HepG2 (cell line): ENCODE data around the gene TARDBP. TPM values are rescaled to one million over a fixed set of nuclear protein-coding genes. Genes with fewer than 3 reads are reported as not detected.

Source experiments
- BHLHE40 ChIP-seq: IDR thresholded peaks from 2 replicates; pipeline ENCODE4 v1.6.1; 2011; ENCODE audit warnings: low read length, improper control_type of control experiment
- CREB1 ChIP-seq, 2 experiments: fragments of 450-650 bp in 1 of 2; IDR thresholded peaks; 2 replicates each; pipeline ENCODE4 v1.6.1; 2016 to 2017; ENCODE audit warnings: control low read depth in 1 of 2, mild to moderate bottlenecking in 1 of 2, missing compliant biosample characterization in 1 of 2, missing genetic modification characterization in 1 of 2
- ELF3 ChIP-seq: IDR thresholded peaks from 2 replicates; pipeline ENCODE4 v1.6.1; 2016; ENCODE audit warnings: missing genetic modification reagents, missing compliant biosample characterization
- FOXO4 ChIP-seq: sonication (generic); formaldehyde crosslinking; conservative IDR thresholded peaks from 2 replicates; pipeline ENCODE4 v1.8.1; 2023; ENCODE audit warnings: missing genetic modification reagents
- RNF2 ChIP-seq: fragments of 450-650 bp; conservative IDR thresholded peaks from 2 replicates; pipeline ENCODE4 v1.6.1; 2016; ENCODE audit warnings: low read depth
- SAP130 ChIP-seq: IDR thresholded peaks from 2 replicates; pipeline ENCODE4 v1.6.1; 2016; ENCODE audit warnings: low read depth
- USF2 ChIP-seq, 2 experiments: sonication (generic) in 1 of 2; formaldehyde crosslinking in 1 of 2; IDR thresholded peaks; 2 replicates each; pipeline versions ENCODE4 v1.5.1 to v1.6.1; 2011 to 2020; ENCODE audit warnings: borderline replicate concordance in 1 of 2, low read depth in 1 of 2, low read length in 1 of 2, mild to moderate bottlenecking in 1 of 2, missing genetic modification reagents in 1 of 2, moderate library complexity in 1 of 2
- ZFX ChIP-seq: sonication (generic); formaldehyde crosslinking; IDR thresholded peaks from 2 replicates; pipeline ENCODE4 v1.4.0; 2020; ENCODE audit warnings: mild to moderate bottlenecking, low read depth, missing genetic modification reagents, moderate library complexity
- ZNF556 ChIP-seq: sonication (generic); formaldehyde crosslinking; IDR thresholded peaks from 2 replicates; pipeline ENCODE4 v1.4.0; 2020; ENCODE audit warnings: mild to moderate bottlenecking, missing genetic modification reagents, borderline replicate concordance
- polyA plus RNA-seq, 8 experiments: library from polyadenylated mRNA; depleted of rRNA in 3 of 8; stranded (reverse) in 7 of 8; unstranded in 1 of 8; fragments of >200 nt; fragmentation: Illumina TruSeq in 4 of 8; extraction: Trizol in 4 of 8; gene quantifications; 2 replicates each; pipeline versions ENCODE4 v1.2.1 to v1.2.3, GENCODE V29; 2011 to 2016; ENCODE audit warnings: low read depth in 4 of 8, missing spikeins in 1 of 8, mixed read lengths in 1 of 8; ENCODE audit not compliant: insufficient read depth in 1 of 8
- total RNA-seq, 5 experiments: library from RNA; depleted of rRNA; stranded (reverse); fragments of >200 nt; fragmentation: Illumina TruSeq; extraction: Trizol; gene quantifications; 2 replicates each; pipeline ENCODE4 v1.2.3, GENCODE V29; 2016; ENCODE audit warnings: low read depth in 1 of 5
- TF ChIP-seq, protein P1 (sequence below): IDR thresholded peaks from 2 replicates; pipeline ENCODE4 v1.6.1; 2016
- TF ChIP-seq, protein P2 (sequence below): sonication (generic); formaldehyde crosslinking; IDR thresholded peaks from 2 replicates; pipeline ENCODE4 v1.5.1; 2020; ENCODE audit warnings: mild to moderate bottlenecking, missing genetic modification reagents, borderline replicate concordance
- TF ChIP-seq, protein P3 (sequence below): sonication (generic); formaldehyde crosslinking; IDR thresholded peaks from 2 replicates; pipeline ENCODE4 v1.4.0; 2020; ENCODE audit warnings: mild to moderate bottlenecking, missing genetic modification reagents
- TF ChIP-seq, protein P4 (sequence below): sonication (generic); formaldehyde crosslinking; IDR thresholded peaks from 2 replicates; pipeline ENCODE4 v1.5.1; 2020; ENCODE audit warnings: mild to moderate bottlenecking, missing genetic modification reagents, moderate library complexity

The TARDBP gene
- total and polyA plus RNA-seq, 2 of the 13 experiments (the other 11 are each of a cell fraction or from before 2014, with no cell fraction given): 62.4 to 93.0 TPM

- TF ChIP-seq, protein P1, sequence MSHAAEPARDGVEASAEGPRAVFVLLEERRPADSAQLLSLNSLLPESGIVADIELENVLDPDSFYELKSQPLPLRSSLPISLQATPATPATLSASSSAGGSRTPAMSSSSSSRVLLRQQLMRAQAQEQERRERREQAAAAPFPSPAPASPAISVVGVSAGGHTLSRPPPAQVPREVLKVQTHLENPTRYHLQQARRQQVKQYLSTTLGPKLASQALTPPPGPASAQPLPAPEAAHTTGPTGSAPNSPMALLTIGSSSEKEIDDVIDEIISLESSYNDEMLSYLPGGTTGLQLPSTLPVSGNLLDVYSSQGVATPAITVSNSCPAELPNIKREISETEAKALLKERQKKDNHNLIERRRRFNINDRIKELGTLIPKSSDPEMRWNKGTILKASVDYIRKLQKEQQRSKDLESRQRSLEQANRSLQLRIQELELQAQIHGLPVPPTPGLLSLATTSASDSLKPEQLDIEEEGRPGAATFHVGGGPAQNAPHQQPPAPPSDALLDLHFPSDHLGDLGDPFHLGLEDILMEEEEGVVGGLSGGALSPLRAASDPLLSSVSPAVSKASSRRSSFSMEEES (CRISPR knock-in tag): 0 out of 2 replicates have a peak, but pooled peaks have one; percentile 21
- TF ChIP-seq, protein P2, sequence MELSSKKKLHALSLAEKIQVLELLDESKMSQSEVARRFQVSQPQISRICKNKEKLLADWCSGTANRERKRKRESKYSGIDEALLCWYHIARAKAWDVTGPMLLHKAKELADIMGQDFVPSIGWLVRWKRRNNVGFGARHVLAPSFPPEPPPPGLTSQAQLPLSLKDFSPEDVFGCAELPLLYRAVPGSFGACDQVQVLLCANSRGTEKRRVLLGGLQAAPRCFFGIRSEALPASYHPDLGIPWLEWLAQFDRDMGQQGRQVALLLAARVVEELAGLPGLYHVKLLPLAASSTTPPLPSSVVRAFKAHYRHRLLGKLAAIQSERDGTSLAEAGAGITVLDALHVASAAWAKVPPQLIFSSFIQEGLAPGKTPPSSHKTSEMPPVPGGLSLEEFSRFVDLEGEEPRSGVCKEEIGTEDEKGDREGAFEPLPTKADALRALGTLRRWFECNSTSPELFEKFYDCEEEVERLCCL: no peak
- TF ChIP-seq ELF3 (CRISPR knock-in tag): peak; percentile 55
- peak; percentile 39; the same call in 1 of the 2 replicates for TF ChIP-seq USF2 (IDR thresholded peaks at IDR 0.05; ENCODE audit: low read depth, low read length)
- TF ChIP-seq USF2 (CRISPR knock-in tag; IDR thresholded peaks at IDR 0.05; ENCODE audit: borderline replicate concordance): no peak; the same call in 1 of the 2 replicates
- TF ChIP-seq, protein P3, sequence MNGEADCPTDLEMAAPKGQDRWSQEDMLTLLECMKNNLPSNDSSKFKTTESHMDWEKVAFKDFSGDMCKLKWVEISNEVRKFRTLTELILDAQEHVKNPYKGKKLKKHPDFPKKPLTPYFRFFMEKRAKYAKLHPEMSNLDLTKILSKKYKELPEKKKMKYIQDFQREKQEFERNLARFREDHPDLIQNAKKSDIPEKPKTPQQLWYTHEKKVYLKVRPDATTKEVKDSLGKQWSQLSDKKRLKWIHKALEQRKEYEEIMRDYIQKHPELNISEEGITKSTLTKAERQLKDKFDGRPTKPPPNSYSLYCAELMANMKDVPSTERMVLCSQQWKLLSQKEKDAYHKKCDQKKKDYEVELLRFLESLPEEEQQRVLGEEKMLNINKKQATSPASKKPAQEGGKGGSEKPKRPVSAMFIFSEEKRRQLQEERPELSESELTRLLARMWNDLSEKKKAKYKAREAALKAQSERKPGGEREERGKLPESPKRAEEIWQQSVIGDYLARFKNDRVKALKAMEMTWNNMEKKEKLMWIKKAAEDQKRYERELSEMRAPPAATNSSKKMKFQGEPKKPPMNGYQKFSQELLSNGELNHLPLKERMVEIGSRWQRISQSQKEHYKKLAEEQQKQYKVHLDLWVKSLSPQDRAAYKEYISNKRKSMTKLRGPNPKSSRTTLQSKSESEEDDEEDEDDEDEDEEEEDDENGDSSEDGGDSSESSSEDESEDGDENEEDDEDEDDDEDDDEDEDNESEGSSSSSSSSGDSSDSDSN: peak; percentile 38; the same call in 1 of the 2 replicates
- peak; percentile 52 for TF ChIP-seq CREB1 (IDR thresholded peaks at IDR 0.05)
- TF ChIP-seq CREB1 (CRISPR knock-in tag; IDR thresholded peaks at IDR 0.05): no peak
- peak; percentile 87 for TF ChIP-seq BHLHE40
- TF ChIP-seq FOXO4 (CRISPR knock-in tag): 0 out of 2 replicates have a peak, but pooled peaks have one; percentile 64
- peak; percentile 49 for TF ChIP-seq SAP130 (CRISPR knock-in tag)
- no peak for TF ChIP-seq ZNF556 (CRISPR knock-in tag)
- peak; percentile 51; the same call in 1 of the 2 replicates for TF ChIP-seq ZFX (CRISPR knock-in tag)
- TF ChIP-seq, protein P4, sequence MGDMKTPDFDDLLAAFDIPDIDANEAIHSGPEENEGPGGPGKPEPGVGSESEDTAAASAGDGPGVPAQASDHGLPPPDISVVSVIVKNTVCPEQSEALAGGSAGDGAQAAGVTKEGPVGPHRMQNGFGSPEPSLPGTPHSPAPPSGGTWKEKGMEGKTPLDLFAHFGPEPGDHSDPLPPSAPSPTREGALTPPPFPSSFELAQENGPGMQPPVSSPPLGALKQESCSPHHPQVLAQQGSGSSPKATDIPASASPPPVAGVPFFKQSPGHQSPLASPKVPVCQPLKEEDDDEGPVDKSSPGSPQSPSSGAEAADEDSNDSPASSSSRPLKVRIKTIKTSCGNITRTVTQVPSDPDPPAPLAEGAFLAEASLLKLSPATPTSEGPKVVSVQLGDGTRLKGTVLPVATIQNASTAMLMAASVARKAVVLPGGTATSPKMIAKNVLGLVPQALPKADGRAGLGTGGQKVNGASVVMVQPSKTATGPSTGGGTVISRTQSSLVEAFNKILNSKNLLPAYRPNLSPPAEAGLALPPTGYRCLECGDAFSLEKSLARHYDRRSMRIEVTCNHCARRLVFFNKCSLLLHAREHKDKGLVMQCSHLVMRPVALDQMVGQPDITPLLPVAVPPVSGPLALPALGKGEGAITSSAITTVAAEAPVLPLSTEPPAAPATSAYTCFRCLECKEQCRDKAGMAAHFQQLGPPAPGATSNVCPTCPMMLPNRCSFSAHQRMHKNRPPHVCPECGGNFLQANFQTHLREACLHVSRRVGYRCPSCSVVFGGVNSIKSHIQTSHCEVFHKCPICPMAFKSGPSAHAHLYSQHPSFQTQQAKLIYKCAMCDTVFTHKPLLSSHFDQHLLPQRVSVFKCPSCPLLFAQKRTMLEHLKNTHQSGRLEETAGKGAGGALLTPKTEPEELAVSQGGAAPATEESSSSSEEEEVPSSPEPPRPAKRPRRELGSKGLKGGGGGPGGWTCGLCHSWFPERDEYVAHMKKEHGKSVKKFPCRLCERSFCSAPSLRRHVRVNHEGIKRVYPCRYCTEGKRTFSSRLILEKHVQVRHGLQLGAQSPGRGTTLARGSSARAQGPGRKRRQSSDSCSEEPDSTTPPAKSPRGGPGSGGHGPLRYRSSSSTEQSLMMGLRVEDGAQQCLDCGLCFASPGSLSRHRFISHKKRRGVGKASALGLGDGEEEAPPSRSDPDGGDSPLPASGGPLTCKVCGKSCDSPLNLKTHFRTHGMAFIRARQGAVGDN (CRISPR knock-in tag): peak; percentile 55
- 0 out of 2 replicates have a peak, but pooled peaks have one; percentile 25 for TF ChIP-seq RNF2
Observed at GRCh38 chr1:10975567-10976326, 36.7 kb upstream of the TARDBP start (continued).
